Esophagus muscularis mucosa (tissue), 4 donors: ENCODE results near the gene PARP2. TPM values are rescaled to one million over a fixed set of nuclear protein-coding genes. Genes with fewer than 3 reads are reported as not detected.

Experiments used
- DNase-seq: peaks from one replicate; pipeline ENCODE4 v3.0.0-alpha.2; 2017; ENCODE audit errors: extremely low spot score
- H3K27ac ChIP-seq, 4 donors: fragments of 200-600 bp; sonication (generic); replicated peaks in 1 of 4; 1 replicate in 3 of 4; 2 replicates in 1 of 4; pipeline ENCODE4 v1.5.1; 2016 to 2019; ENCODE audit warnings: mild to moderate bottlenecking in 1 of 4
- H3K27me3 ChIP-seq, 4 donors: fragments of 200-600 bp; sonication (generic); one replicate each; pipeline versions ENCODE4 v1.5.1 to v1.6.0; 2016 to 2019
- H3K36me3 ChIP-seq, 4 donors: fragments of 200-600 bp; sonication (generic); one replicate each; pipeline ENCODE4 v1.5.1; 2016 to 2019
- H3K4me1 ChIP-seq, 4 donors: fragments of 200-600 bp; sonication (generic); one replicate each; pipeline ENCODE4 v1.5.1; 2016 to 2019
- H3K4me3 ChIP-seq, 4 donors: fragments of 200-600 bp; sonication (generic); 1 replicate in 2 of 4; 2 replicates in 2 of 4; pipeline ENCODE4 v1.5.1; 2016 to 2019; ENCODE audit warnings: mild to moderate bottlenecking in 4 of 4, moderate library complexity in 1 of 4
- H3K9me3 ChIP-seq, 4 donors: fragments of 200-600 bp; sonication (generic); 1 replicate in 3 of 4; 2 replicates in 1 of 4; pipeline ENCODE4 v1.5.1; 2016 to 2019
- CTCF ChIP-seq, 3 experiments: fragments of 200-600 bp in 2 of 3; fragments of 450-650 bp in 1 of 3; sonication (generic) in 2 of 3; IDR thresholded peaks; one replicate each; pipeline ENCODE4 v1.5.1; 2017 to 2019; ENCODE audit warnings: antibody characterized with exemption in 3 of 3, mild to moderate bottlenecking in 2 of 3, moderate library complexity in 1 of 3
- EP300 ChIP-seq: sonication (generic); formaldehyde crosslinking; IDR thresholded peaks from one replicate; pipeline ENCODE4 v1.6.1; 2017; ENCODE audit warnings: antibody characterized with exemption
- POLR2A ChIP-seq: fragments of 450-650 bp; IDR thresholded peaks from one replicate; pipeline ENCODE4 v1.6.1; 2017; ENCODE audit warnings: antibody characterized with exemption, moderate library complexity, mild to moderate bottlenecking, low read depth
- POLR2AphosphoS5 ChIP-seq, 2 donors: sonication (generic); formaldehyde crosslinking; IDR thresholded peaks; one replicate each; pipeline ENCODE4 v1.6.1; 2017; ENCODE audit warnings: antibody characterized with exemption in 2 of 2
- WGBS: methylation state at CpG from one replicate; pipeline ENCODE4 v1.1.5; 2018; 5-methylcytosine and 5-hydroxymethylcytosine counted together
- intact Hi-C: fragments of 100-400 bp; cut with DNase I; formaldehyde crosslinking; loops from one replicate; pipeline ENCODE4 v1.15.1; 2023
- total RNA-seq, 4 donors: library from RNA; depleted of rRNA; stranded (reverse); fragments of >200 nt; gene quantifications; one replicate each; pipeline versions ENCODE4 v1.1.0 to v1.2.1, GENCODE V29; 2016

Gene PARP2
- total RNA-seq, 4 donors from 2014 or later = 5.8 to 17.4 (median 8.9) TPM

DNA sequence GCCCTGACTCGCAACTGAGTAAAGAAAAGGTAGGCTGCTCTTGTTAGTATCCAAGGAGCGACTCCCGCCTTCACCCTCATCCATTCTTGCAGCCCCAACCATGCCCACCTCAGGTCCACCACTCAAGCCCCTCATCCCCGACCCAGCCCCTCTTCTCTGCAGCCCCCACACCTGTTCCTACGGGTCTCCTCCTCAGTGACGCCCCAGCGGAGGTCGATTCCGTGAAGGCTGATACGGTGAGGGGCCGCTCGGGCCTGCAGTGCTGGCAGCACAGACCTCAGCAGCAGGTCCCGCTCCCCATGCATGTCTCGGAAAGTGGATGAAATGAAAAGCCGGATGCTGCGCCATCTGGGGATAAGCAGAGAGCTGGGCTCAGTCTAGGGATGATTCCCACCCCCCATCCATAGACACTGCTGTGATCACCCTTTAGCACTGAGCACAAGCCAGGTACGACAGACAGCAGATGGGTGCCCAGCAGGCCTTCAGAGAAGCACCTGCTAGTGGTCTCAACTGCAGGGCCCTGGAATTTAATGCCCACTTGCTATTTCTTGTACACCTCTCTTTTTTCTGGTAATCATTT is 42.9 kb downstream of the PARP2 start:
- Histone ChIP-seq H3K4me1 (no peaks in the 10 kb centered on the region), H3K4me3 (no peak overlapping the region), H3K27ac (no peak overlapping the region), H3K27me3 (no peaks in the 10 kb centered on the region), H3K36me3 (peaks cover 96 to 100% (median 100%) of the 10 kb centered on the region in 4 donors), H3K9me3 (no peaks in the 10 kb centered on the region)
- intact Hi-C loops = no loop called here
- TF ChIP-seq POLR2A = no peak
- no peak for TF ChIP-seq CTCF (IDR thresholded peaks at IDR 0.05)
- TF ChIP-seq POLR2AphosphoS5 (IDR thresholded peaks at IDR 0.05) = no peak
- no peak for TF ChIP-seq EP300
- 94% methylated on average over 17 of the region's 17 CpGs for WGBS
- DNase-seq = no peak

DNA sequence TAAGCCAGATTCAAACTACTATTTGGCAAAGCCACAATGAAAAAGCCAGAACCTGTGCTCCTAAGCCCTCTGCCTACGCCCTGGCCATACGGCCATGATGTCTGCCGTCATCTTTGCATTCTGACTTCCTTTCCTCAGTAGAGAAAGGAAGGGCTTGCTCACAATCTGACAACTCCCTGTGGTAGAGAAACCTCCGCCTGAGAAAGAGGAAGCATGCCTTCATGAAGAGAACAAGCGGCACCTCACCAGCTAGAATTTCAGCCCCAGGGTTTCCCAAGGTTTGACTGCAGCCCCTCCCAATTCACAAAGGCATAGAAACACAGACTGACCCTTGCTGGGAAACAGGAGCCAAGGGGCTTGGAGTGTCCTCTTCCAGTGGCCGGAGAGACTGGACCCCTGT is 44.1 kb downstream of the PARP2 start:
- intact Hi-C loops = no loop called here
- Histone ChIP-seq H3K9me3 (no peaks in the 10 kb centered on the region), H3K36me3 (peaks cover 94 to 100% (median 99%) of the 10 kb centered on the region in 4 donors), H3K4me1 (no peaks in the 10 kb centered on the region), H3K27me3 (no peaks in the 10 kb centered on the region), H3K27ac (no peak overlapping the region), H3K4me3 (no peak overlapping the region)
- DNase-seq = no peak
- WGBS = 95% methylated on average over 6 of the region's 6 CpGs
- TF ChIP-seq EP300 (no peak), POLR2AphosphoS5 (IDR thresholded peaks at IDR 0.05) (no peak), CTCF (IDR thresholded peaks at IDR 0.05) (no peak), POLR2A (no peak)

GRCh38 chr14:20388159-20388558 is 44.7 kb downstream of the PARP2 start:
- Histone ChIP-seq H3K27ac (no peak overlapping the region), H3K36me3 (peaks cover 88 to 100% (median 96%) of the 10 kb centered on the region in 4 donors), H3K4me3 (no peak overlapping the region), H3K27me3 (no peaks in the 10 kb centered on the region), H3K9me3 (no peaks in the 10 kb centered on the region), H3K4me1 (no peaks in the 10 kb centered on the region)
- no peak for TF ChIP-seq POLR2AphosphoS5 (IDR thresholded peaks at IDR 0.05)
- no peak for TF ChIP-seq CTCF (IDR thresholded peaks at IDR 0.05)
- no peak for TF ChIP-seq EP300
- no peak for TF ChIP-seq POLR2A
- DNase-seq = no peak
- 64% methylated on average over 4 of the region's 4 CpGs for WGBS
- intact Hi-C loops = no loop called here

- Histone ChIP-seq H3K27me3 (no peaks in the 10 kb centered on the region), H3K9me3 (no peaks in the 10 kb centered on the region), H3K36me3 (peaks cover 78 to 100% (median 94%) of the 10 kb centered on the region in 4 donors), H3K4me1 (no peaks in the 10 kb centered on the region), H3K4me3 (no peak overlapping the region), H3K27ac (no peak overlapping the region)
- WGBS = 96% methylated on average over 4 of the region's 4 CpGs
- no peak for TF ChIP-seq POLR2A
- TF ChIP-seq EP300 = no peak
- no peak for TF ChIP-seq CTCF (IDR thresholded peaks at IDR 0.05)
- TF ChIP-seq POLR2AphosphoS5 (IDR thresholded peaks at IDR 0.05) = no peak
- intact Hi-C loops = no loop called here
- DNase-seq = no peak
These were observed 48.1 kb downstream of the PARP2 start for GRCh38 chr14:20391505-20391904.

- H3K27ac ChIP-seq = no peak overlapping the region
- DNase-seq = no peak
- TF ChIP-seq POLR2AphosphoS5 (IDR thresholded peaks at IDR 0.05) (no peak), CTCF (IDR thresholded peaks at IDR 0.05) (no peak), POLR2A (no peak), EP300 (no peak)
- peaks cover 63 to 98% (median 89%) of the 10 kb centered on the region in 4 donors for H3K36me3 ChIP-seq
- H3K4me1 ChIP-seq = no peaks in the 10 kb centered on the region
- no peaks in the 10 kb centered on the region for H3K9me3 ChIP-seq
- WGBS = 94% methylated on average over 3 of the region's 3 CpGs
- H3K27me3 ChIP-seq = no peaks in the 10 kb centered on the region
- no peak overlapping the region for H3K4me3 ChIP-seq
- intact Hi-C loops = no loop called here
These were observed 54.1 kb downstream of the PARP2 start for GRCh38 chr14:20397511-20397910.
